HG02852 (cell line): ENCODE measurements around the gene SAMD13.
"Not testable (repeated sequence)": the region's sequence is repeated elsewhere in the genome, so short reads cannot be mapped to it uniquely, and the experiment has no call there.

ENCODE experiments used
- ATAC-seq: cut with Tn5 transposase; IDR thresholded peaks from one replicate; pipeline ENCODE4 v1.9.1; 2021; ENCODE audit warnings: mild to moderate bottlenecking, moderate library complexity; ENCODE audit not compliant: unreplicated experiment

Gene SAMD13

DNA sequence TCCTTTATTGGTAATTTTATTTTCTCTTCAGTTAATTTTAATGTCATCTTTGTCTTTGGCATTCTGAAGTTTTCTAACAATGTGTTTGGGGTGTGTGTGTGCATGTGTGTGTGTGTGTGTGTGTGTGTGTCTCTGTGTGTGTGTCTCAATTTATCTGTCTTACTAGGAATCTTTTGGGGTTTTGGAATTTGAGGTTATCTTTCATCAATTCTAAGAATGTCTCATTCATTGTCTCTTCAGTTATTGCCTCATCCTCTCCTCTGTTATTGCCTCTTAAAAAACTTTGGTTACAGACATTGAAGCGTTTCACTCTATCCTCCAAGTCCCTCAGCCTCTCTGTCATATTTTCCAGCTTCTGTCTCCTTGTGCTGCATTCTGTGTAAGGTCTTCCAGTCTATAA lies 18.1 kb upstream of the SAMD13 start:
- no peak for ATAC-seq

DNA sequence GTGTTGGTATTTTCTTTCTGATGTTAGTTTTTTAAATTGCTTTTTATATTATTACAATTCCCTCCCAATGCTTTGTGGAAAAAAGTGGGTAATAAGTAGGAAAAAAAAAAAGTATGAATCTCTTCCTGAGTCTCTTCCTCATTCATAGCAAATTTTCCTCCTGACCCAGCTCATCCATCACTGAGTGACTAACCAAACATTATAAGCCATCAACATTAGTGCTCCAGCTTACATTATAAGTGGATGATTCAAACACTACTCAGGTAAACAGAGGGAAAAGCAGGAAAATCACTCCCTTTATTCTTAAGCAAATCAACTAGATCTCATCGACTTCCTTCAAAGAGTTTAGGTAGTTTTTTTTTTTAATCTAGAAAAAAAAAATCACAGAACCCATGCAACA lies 15.4 kb upstream of the SAMD13 start:
- ATAC-seq = no peak

DNA sequence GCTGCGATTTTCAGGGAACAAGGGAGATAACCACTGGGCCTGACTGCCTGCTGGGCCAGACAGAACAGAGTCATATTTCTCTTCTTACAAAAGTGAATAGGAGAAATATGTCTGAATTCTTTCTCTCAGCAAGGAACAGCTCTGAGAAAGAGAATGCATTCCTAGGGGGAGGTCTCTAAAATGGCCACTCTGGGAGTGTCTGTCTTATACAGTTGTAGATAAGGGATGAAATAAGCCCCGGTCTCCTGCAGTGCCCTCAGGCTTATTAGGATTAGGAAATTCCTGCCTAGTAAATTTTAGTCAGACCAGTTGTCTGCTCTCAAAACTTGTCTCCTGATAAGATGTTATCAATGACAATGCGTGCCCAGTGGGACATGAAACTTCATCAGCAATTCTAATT lies 14.1 kb upstream of the SAMD13 start:
- ATAC-seq = not testable (repeated sequence)

DNA sequence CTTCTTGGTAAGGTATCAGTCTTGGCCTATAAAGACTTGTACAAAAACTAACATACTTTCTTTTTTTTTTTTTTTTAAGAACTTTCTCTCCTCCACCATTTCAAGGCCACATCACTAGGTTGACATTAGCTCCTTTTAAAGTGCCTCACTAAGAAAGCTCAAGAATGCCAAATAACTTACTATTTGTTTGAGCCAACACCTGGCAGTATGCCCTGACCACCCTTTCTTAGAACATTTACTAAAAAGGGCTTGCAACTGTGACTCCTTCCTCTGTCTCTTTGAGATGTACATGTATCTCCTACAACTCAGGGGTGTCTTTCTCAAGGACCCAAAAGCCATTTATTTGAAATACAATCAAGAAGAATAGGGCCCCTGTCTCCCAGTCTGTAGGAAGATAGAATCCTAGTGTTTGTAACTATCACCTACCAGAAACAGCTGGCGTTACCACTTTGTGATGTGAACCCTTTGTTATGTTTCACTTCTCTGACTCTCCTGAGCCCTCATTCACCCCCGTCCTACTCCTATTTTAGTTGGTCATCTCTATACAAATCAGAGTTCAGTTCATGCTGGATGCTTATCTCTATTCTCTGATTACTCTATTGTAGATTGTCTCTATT lies 12.2 kb upstream of the SAMD13 start:
- no peak for ATAC-seq

DNA sequence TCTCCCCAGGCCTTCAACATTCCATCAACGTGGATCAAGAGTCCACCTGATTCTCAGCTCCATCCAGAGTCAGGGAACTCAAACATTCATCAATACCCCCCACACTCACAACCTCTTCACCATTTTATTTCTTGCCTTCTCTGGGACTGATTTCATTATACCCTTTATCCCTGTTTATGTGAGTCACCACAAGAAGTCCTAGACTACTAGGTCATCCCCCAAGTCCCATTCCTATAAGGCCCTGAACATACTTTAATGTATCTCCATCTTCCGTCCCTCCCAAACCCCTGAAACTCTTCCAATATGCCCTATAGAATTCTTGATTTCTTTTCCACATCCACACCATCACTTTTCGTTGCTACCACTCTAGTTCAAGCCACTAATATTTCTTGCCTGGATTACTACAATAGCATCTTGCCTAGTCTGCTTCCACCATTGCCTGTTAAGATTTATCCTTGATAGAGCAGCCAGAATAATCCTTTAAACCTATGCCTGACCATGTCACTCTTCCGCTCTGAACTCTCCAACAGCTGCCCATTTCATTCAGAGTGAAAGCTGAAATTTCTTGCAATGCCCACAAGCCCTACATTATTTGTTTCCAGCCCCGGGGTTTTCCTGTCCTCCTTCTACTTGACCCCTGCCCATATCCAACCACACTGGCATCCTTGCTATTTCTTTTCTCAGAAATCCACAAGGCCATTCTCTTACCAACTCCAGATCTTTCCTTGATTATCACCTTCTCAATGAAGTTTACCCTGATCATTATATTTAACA lies 9.4 kb upstream of the SAMD13 start:
- ATAC-seq = no peak

DNA sequence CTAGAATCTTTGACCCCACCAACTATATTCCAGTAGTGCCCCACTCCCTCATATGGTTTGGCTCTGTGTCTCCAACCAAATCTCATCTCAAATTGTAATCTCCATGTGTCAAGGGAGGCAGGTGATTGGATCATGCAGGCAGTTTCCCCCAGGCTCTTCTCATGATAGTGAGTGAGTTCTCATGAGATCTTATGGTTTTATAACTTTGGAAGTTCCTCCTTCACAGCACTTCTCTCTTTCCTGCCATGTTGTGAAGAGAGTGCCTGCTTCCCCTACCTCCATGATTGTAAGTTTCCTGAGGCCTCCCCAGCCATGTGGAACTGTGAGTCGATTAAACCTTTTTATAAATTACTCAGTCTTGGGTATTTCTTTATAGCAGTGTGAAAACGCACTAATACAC lies 7.7 kb upstream of the SAMD13 start:
- no peak for ATAC-seq

DNA sequence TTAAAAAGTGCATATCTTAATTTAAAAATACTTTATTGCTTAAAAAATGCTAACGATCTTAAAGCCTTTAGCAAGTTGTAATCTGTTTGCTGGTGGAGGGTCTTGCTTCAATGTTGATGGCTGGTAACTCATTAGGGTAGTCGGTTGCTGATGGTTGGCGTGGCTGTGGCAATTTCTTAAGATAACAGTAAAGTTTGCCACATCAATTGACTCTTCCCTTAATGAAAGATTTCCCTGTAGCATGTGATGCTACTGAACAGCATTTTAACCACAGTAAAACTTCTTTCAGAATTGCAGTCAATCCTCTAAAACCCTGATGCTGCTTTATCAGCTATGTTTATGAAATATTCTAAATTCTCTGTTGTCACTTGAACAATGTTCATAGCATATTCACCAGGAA lies 6.8 kb upstream of the SAMD13 start:
- ATAC-seq = no peak

DNA sequence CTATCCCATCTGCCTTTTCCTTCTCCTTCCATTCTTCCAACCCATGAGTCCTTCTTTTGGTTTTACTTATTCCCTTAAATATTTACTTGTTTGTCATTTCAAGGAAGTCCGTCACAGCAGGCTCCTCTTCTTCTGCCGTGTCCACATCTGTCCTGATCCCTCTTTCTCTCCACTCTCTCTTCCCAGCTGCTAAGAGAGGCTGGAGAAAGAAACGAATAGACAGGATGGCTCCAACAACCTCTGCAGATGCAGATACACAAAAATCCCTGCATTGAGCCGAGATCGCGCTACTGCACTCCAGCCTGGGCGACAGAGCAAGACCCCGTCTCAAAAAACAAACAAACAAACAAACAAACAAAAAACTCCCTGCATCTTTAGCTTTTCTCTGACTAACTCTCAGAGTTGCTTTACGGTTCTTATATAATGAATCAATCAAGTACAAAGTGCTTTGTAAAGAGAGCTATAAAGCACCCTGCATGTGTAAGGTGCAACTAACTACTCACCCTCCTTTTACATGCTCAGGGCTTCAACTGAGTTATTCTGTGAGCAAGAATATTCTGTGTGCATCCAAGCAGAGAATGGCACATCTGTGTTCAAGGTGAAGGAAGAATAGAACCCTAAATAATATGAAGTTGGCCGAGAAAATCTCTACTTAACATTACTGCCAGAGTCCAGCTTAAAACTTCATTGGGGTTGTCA lies 3.8 kb upstream of the SAMD13 start:
- peak; percentile 6 for ATAC-seq

DNA sequence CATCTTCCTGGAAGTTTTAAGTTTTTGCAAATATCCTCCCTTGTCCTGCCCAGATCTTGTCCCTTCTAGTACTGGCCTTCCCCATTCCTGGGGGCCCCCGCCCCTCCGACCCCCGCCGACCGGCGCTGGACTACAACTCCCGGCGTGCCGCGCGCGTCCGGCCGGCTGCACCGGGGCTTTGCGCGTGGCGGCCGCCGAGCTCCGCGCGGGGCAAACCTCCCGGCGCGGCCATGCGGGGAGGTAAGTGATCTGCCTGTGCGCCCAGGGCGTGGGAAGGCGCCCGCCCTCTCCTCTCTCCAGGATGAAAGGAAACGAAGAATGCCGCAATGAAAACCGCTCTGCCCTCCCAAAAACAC lies 3.2 kb upstream of the SAMD13 start:
- peak; percentile 83 for ATAC-seq

DNA sequence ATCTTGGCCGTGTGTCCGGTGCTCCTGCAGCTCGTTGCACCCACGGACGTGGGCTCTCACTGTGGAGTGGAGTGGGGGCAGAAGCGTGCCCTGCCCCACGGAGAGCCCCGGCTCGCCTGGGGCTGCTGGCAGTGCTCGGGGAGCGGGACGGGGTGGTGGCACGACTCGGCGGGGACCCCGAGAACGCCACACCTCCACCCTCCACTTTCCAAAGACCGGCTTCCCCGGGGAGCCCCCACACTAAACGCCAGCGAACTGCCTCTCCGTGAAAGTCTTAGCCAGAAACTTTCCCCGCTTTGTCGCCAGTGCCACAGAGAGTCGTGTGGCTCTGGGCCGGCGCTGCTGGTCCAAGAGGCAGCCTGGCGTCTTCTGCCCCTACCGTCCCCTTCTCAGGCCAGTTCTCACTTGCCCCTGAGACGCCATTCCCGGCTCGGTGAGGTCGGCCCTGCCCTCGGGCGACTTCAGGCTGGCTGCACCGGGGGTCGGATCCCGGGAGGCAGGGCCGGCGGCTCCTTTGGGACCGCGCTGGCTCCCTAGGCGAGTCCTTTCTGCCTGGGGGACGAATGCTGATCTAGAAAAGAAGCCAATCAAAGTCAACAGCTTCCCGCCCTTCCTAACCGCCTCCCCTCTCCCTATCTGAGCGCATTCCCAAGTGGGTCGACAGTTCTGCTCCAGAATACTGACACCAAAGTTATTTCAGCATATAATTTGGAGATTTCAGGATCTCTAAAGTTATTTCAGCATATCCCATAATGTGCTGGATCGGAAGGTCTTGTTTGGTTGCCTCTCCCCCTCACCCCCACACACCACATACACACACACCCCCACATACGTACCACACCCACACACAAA lies 2.6 kb upstream of the SAMD13 start:
- ATAC-seq = peak; percentile 50

DNA sequence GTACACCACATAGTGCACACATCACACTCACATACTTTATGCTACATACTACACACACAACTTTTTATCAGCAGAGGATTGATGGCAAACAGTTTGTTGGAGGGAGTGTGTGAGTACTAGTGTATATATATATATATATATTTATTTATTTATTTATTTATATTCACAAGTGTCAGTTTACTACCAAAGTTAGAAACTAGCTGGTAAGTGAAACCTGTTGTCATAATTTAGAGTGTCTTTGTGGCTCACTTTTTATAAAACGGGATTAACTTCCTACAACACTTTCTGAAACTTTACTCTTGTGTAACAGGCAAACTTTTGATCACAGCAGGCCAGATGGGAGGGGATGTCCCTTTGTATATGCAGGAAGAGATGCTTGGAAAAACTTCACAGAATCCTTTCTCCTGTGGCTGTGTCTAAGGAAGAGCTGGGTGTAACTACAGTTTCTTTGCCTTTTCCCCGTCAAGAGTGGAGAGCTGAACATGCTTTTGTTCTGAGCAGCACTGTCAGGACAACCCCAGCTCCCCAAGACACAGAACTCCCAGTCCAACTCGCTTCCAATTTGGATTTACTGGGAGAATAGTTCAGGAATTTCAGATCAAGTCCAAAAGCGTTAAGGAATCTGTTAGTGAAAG lies 1.9 kb upstream of the SAMD13 start:
- no peak for ATAC-seq

DNA sequence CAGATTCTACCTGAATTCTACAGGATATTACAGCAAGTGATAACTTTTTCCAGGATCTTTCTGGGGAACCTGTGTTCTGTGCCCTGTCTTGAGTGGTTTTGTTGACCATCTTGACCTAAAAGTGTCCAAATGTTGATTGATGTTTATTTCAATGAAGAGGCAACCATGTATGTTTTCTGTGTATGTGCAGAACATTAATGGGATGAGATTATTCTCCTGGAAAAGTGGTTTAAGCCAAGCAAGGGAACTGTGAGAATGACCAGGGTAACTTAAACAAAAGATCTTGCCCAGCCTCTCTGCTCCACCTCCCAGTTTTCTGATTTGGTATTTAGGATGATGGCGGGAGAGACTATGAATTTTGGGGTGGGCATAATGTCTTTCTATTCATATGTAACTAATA lies 1.0 kb upstream of the SAMD13 start:
- ATAC-seq = no peak

DNA sequence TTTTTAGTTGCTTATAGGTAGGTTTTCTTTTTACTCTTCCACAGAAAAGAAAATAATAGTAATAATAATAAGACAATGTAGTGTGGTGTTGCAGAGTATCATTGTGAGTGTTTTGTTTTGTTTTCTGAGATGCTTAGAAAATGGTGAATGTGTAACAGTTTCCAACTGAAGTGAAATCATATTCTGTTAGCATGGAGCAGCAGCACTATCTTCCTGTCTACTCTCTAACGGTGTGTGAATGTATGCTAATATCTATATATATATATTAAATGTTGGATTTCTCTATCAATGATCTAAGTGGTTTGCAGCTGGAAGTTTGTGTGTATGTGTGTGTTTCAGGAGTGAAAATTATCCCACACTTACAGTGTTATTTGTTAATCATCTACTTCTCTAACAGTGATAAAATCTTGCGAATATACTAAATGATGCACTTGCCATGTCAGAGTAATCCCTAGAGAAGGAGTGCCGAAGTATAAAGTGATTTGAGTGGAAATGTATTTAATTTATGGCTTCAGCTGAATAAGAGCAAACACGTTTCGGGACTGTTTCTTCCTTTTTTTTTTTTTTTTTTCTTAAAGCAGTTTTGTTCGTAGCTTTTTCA lies 377 bp downstream of the SAMD13 start:
- no peak for ATAC-seq

DNA sequence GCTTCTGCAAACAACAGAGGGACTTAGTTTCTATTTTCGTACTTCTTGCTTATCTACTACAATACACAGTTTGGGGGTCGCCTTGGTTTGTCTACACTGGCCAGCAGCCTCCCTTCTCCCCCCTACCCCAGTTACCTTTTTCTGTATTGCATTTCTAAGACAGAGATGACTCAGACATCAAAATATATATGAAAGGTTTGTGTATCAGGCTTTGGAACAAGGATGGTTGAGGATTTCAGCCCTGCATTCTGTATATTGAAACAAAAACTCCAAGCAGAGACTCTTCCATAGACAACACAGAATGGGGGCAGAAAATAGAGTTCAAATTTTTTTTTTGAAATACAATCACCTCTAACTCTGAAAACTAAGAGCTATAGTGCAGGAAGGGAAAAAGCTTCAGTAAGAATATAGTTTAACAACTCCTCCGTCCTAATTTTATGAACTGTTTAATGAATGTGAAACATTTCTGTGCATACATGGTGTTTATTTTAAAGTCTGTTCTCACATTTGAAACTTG lies 1.9 kb downstream of the SAMD13 start:
- no peak for ATAC-seq

DNA sequence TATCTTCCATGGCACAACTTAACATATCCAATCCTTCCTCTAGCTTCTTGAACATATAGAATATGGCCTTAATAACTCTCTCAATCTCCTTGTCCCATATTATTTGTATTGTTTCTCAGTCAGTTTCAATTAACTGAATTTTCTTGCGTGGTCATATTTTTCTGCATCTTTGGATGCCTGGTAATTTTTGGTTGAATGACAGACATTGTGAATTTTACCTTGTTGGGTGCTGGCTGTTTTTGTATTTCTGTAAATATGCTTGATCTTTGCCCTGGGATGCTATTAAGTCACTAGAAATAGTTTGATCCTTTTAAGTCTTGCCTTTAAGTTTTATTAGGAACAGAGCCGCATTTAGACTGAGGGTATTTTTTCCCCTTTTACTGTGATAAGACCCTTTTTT lies 5.9 kb downstream of the SAMD13 start:
- ATAC-seq = no peak

DNA sequence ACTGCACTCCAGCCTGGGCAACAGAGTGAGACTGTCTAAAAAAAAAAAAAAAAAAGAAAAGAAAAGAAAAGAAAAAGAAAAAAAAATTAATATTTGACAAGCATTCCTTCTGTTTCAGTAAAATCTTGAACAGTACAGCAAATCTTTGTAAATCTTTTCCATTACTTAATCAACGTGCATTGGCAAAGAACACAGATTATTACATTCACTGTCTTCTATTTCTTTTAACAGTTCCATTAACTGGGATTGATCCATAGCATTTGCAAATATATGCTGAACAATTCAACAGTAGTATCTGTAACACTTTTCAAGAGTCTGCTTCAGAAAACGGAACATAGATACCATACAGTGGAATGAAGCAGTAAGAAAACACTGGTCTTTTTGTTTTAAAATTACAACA lies 9.8 kb downstream of the SAMD13 start:
- ATAC-seq = no peak

DNA sequence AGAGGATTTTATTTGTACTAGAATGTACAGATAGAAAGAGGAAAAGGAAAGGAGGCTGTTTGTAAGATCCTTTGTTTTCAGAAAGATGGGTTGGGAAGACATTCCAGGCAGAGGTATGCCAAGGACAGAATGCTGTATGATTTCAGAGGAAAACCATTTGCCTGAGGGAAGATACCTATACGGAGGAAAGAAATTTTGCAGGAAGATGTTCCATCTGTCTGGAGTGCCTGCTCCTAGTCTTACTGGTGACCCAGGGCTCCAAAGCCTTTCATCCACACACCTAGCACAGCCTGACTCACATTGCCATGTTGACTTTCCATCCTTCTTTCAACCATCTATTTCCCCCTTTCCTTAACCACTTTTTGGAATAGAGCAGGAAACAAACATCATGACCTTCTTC lies 18.2 kb downstream of the SAMD13 start:
- no peak for ATAC-seq

DNA sequence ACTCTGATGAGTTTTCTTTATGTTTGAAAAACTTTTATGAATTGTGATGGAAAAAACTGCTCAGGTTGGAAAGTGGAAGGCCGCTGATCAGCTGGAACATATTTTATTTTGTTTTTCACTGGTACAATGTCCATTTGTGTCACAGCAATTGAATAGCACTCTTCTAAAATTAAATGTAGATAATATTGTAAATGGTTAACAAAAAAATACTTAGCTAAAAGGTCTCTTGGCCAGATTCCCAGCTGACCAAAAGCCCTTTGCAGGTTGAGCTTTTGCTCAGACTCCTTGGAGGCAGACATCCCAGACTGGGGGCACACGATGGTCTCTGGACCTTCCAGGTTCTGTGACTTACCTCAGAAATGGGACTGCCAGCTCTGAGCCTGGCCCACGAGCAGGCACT lies 26.3 kb downstream of the SAMD13 start:
- ATAC-seq = no peak

DNA sequence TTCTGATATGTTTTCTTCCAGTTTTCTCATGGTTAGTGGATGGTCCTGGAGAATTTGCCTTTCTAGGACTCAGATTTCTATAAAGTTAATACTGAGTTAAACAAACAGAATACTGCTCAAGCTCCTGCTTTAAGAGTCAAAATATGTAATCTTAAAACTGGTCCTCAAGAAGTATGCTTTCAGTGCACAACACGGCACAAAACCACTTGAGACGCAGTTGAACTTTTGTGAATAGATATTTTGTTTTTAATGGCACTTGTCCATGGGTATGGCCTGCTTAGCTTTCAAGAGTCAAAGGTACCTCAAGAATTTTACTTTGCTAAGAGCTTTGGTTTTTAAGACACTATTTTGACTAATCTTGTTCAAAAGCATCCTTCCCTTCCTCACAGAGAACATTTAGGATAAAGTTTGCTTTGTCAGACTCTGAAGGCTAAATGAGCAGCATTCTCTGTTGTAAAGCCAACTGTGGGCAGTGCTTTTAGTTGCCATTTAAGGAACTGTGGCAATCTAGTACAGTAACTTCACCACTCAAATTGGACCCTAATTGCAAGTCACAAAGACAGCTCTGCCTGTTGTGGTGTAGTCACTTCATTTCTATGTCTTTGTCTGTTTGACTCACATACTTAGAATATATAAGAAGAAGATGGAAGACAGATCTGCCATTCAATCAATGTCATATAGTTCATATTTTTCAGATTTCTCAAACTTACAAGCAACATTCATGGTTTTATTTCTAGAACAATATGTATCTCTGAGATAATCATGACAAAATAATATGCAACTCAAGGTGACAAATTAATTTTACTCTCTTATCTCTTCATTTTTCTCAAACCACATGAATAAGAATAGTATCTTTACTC lies 28.8 kb downstream of the SAMD13 start:
- ATAC-seq = no peak
